SJCRH30 (cell line): Measurements from ENCODE around the gene NELL1. TPM values are rescaled to one million over a fixed set of nuclear protein-coding genes. Genes with fewer than 3 reads are reported as not detected.
"Not testable (repeated sequence)": the region's sequence is repeated elsewhere in the genome, so short reads cannot be mapped to it uniquely, and the experiment has no call there.

Experiments used
- DNase-seq, 2 experiments: peaks; one replicate each; pipeline ENCODE4 v3.0.0-alpha.2; 2015 to 2020
- H3K27ac ChIP-seq: fragments of 250-450 bp; sonication (Bioruptor Pico); 2 replicates; pipeline ENCODE4 v1.5.1; 2020; ENCODE audit warnings: mild to moderate bottlenecking, moderate library complexity
- H3K27me3 ChIP-seq: fragments of 250-450 bp; sonication (Bioruptor Pico); 2 replicates; pipeline ENCODE4 v1.5.1; 2020; ENCODE audit warnings: mild to moderate bottlenecking, moderate library complexity
- H3K36me3 ChIP-seq: fragments of 250-450 bp; sonication (Bioruptor Pico); 2 replicates; pipeline ENCODE4 v1.5.1; 2020; ENCODE audit warnings: mild to moderate bottlenecking, moderate library complexity
- H3K4me1 ChIP-seq: fragments of 250-450 bp; sonication (Bioruptor Pico); 2 replicates; pipeline ENCODE4 v1.5.1; 2020; ENCODE audit warnings: mild to moderate bottlenecking, moderate library complexity
- H3K4me3 ChIP-seq: fragments of 250-450 bp; sonication (Bioruptor Pico); 2 replicates; pipeline ENCODE4 v1.5.1; 2020; ENCODE audit warnings: mild to moderate bottlenecking, moderate library complexity
- H3K9me3 ChIP-seq: fragments of 250-450 bp; sonication (Bioruptor Pico); replicated peaks from 2 replicates; pipeline ENCODE4 v1.5.1; 2020; ENCODE audit warnings: mild to moderate bottlenecking, moderate library complexity
- total RNA-seq: library from RNA; depleted of rRNA; stranded (reverse); fragments of >200 nt; shearing (Covaris generic); gene quantifications from 2 replicates; pipeline ENCODE4 v1.2.3, GENCODE V29; 2014

NELL1 gene
- total RNA-seq, 1 experiment from 2014 or later, result 176 TPM

- Histone ChIP-seq H3K27ac (no peak overlapping the region), H3K4me1 (peaks cover 24% of the 10 kb centered on the region), H3K27me3 (no peaks in the 10 kb centered on the region), H3K4me3 (no peak overlapping the region), H3K36me3 (peaks cover 13% of the 10 kb centered on the region), H3K9me3 (no peaks in the 10 kb centered on the region)
- no peak for DNase-seq
Observed at GRCh38 chr11:20844216-20844615, 174.8 kb downstream of the NELL1 start.

GRCh38 chr11:20844630-20845029 is 175.2 kb downstream of the NELL1 start:
- no peak for DNase-seq
- Histone ChIP-seq H3K4me1 (peaks cover 19% of the 10 kb centered on the region), H3K4me3 (no peak overlapping the region), H3K36me3 (peaks cover 13% of the 10 kb centered on the region), H3K9me3 (no peaks in the 10 kb centered on the region), H3K27ac (no peak overlapping the region), H3K27me3 (no peaks in the 10 kb centered on the region)

- H3K9me3 ChIP-seq, result no peaks in the 10 kb centered on the region
- H3K36me3 ChIP-seq, result peaks cover 9% of the 10 kb centered on the region
- no peaks in the 10 kb centered on the region for H3K27me3 ChIP-seq
- no peak overlapping the region for H3K4me3 ChIP-seq
- DNase-seq, result peak; percentile 20 to 66
- no peak overlapping the region for H3K27ac ChIP-seq
- H3K4me1 ChIP-seq, result no peaks in the 10 kb centered on the region
Observed at GRCh38 chr11:20854215-20854955, 185.0 kb downstream of the NELL1 start.

GRCh38 chr11:20861322-20861721 is 191.9 kb downstream of the NELL1 start:
- Histone ChIP-seq H3K36me3 (peaks cover 9% of the 10 kb centered on the region), H3K4me1 (no peaks in the 10 kb centered on the region), H3K27ac (no peak overlapping the region), H3K27me3 (no peaks in the 10 kb centered on the region), H3K4me3 (no peak overlapping the region), H3K9me3 (no peaks in the 10 kb centered on the region)
- DNase-seq, result no peak

- not testable (repeated sequence) for H3K27ac ChIP-seq, H3K36me3 ChIP-seq
Observed at GRCh38 chr11:20862263-20862662, 192.9 kb downstream of the NELL1 start.

GRCh38 chr11:20864628-20865027 is 195.2 kb downstream of the NELL1 start:
- Histone ChIP-seq H3K4me3 (no peak overlapping the region), H3K4me1 (no peaks in the 10 kb centered on the region), H3K27ac (no peak overlapping the region), H3K9me3 (no peaks in the 10 kb centered on the region), H3K27me3 (no peaks in the 10 kb centered on the region), H3K36me3 (no peaks in the 10 kb centered on the region)
- no peak for DNase-seq

More at GRCh38 chr11:20862263-20862662, 192.9 kb downstream of the NELL1 start:
- not testable (repeated sequence) for DNase-seq, H3K4me1 ChIP-seq, H3K4me3 ChIP-seq, H3K27me3 ChIP-seq, H3K9me3 ChIP-seq

GRCh38 chr11:20865161-20865560 is 195.8 kb downstream of the NELL1 start:
- Histone ChIP-seq H3K4me1 (no peaks in the 10 kb centered on the region), H3K9me3 (no peaks in the 10 kb centered on the region), H3K4me3 (no peak overlapping the region), H3K36me3 (no peaks in the 10 kb centered on the region), H3K27me3 (no peaks in the 10 kb centered on the region), H3K27ac (no peak overlapping the region)
- no peak for DNase-seq

GRCh38 chr11:20869123-20869522 is 199.7 kb downstream of the NELL1 start:
- H3K4me1 ChIP-seq, result no peaks in the 10 kb centered on the region
- H3K4me3 ChIP-seq, result no peak overlapping the region
- H3K9me3 ChIP-seq, result no peaks in the 10 kb centered on the region
- H3K36me3 ChIP-seq, result no peaks in the 10 kb centered on the region
- no peak overlapping the region for H3K27ac ChIP-seq
- DNase-seq, result no peak
- H3K27me3 ChIP-seq, result no peaks in the 10 kb centered on the region

- H3K4me1 ChIP-seq, result no peaks in the 10 kb centered on the region
Observed at GRCh38 chr11:20873054-20873453, 203.7 kb downstream of the NELL1 start.

GRCh38 chr11:20874358-20874757 is 205.0 kb downstream of the NELL1 start:
- Histone ChIP-seq H3K4me1 (no peaks in the 10 kb centered on the region), H3K27me3 (no peaks in the 10 kb centered on the region), H3K4me3 (no peak overlapping the region), H3K9me3 (no peaks in the 10 kb centered on the region), H3K36me3 (peaks cover 5% of the 10 kb centered on the region; the same call in 1 of the 2 replicates), H3K27ac (no peak overlapping the region)
- no peak for DNase-seq

More at GRCh38 chr11:20873054-20873453, 203.7 kb downstream of the NELL1 start:
- Histone ChIP-seq H3K27ac (no peak overlapping the region), H3K4me3 (no peak overlapping the region), H3K27me3 (no peaks in the 10 kb centered on the region), H3K36me3 (peaks cover 5% of the 10 kb centered on the region; the same call in 1 of the 2 replicates), H3K9me3 (no peaks in the 10 kb centered on the region)
- peak; percentile 79 to 92 for DNase-seq

- DNase-seq, result no peak
Observed at GRCh38 chr11:20875889-20876288, 206.5 kb downstream of the NELL1 start.

GRCh38 chr11:20876738-20877137 is 207.4 kb downstream of the NELL1 start:
- H3K27me3 ChIP-seq, result no peaks in the 10 kb centered on the region
- H3K9me3 ChIP-seq, result no peaks in the 10 kb centered on the region
- no peaks in the 10 kb centered on the region for H3K4me1 ChIP-seq
- no peak overlapping the region for H3K4me3 ChIP-seq
- H3K27ac ChIP-seq, result no peak overlapping the region
- peaks cover 5% of the 10 kb centered on the region; the same call in 1 of the 2 replicates for H3K36me3 ChIP-seq
- no peak for DNase-seq

More at GRCh38 chr11:20875889-20876288, 206.5 kb downstream of the NELL1 start:
- H3K9me3 ChIP-seq, result no peaks in the 10 kb centered on the region
- no peak overlapping the region for H3K4me3 ChIP-seq
- H3K4me1 ChIP-seq, result no peaks in the 10 kb centered on the region
- H3K27me3 ChIP-seq, result no peaks in the 10 kb centered on the region
- H3K36me3 ChIP-seq, result peaks cover 5% of the 10 kb centered on the region; the same call in 1 of the 2 replicates
- H3K27ac ChIP-seq, result no peak overlapping the region

GRCh38 chr11:20880094-20880493 is 210.7 kb downstream of the NELL1 start:
- no peaks in the 10 kb centered on the region for H3K4me1 ChIP-seq
- H3K9me3 ChIP-seq, result no peaks in the 10 kb centered on the region
- no peaks in the 10 kb centered on the region for H3K27me3 ChIP-seq
- H3K4me3 ChIP-seq, result no peak overlapping the region
- peaks cover 7% of the 10 kb centered on the region; the same call in 1 of the 2 replicates for H3K36me3 ChIP-seq
- DNase-seq, result no peak
- H3K27ac ChIP-seq, result no peak overlapping the region

- H3K4me3 ChIP-seq, result no peak overlapping the region
- no peaks in the 10 kb centered on the region for H3K27me3 ChIP-seq
- H3K27ac ChIP-seq, result no peak overlapping the region
- no peaks in the 10 kb centered on the region for H3K4me1 ChIP-seq
- no peak for DNase-seq
- H3K9me3 ChIP-seq, result no peaks in the 10 kb centered on the region
- peaks cover 14% of the 10 kb centered on the region for H3K36me3 ChIP-seq
Observed at GRCh38 chr11:20881328-20882079, 212.1 kb downstream of the NELL1 start.

- Histone ChIP-seq H3K36me3 (peaks cover 26% of the 10 kb centered on the region), H3K9me3 (no peaks in the 10 kb centered on the region; the same call in 1 of the 2 replicates), H3K4me1 (no peaks in the 10 kb centered on the region; the same call in 1 of the 2 replicates), H3K27me3 (no peaks in the 10 kb centered on the region), H3K4me3 (no peak overlapping the region), H3K27ac (no peak overlapping the region)
- no peak for DNase-seq
Observed at GRCh38 chr11:20887137-20887536, 217.8 kb downstream of the NELL1 start.
